PFSK-1 (cell line): ENCODE data around the gene SPIRE2.

Source experiments
- FOXP2 ChIP-seq: optimal IDR thresholded peaks from 2 replicates; pipeline ENCODE3; 2011; ENCODE audit warnings: borderline replicate concordance, control low read depth, inconsistent platforms; ENCODE audit not compliant: insufficient read depth; ENCODE audit errors: extremely low read length, extremely low read depth
- POLR2AphosphoS5 ChIP-seq: IDR thresholded peaks from 2 replicates; pipeline ENCODE4 v1.6.1; 2012; ENCODE audit warnings: low read depth, mild to moderate bottlenecking, control low read depth, low read length, moderate library complexity
- REST ChIP-seq, 2 experiments: IDR thresholded peaks; 2 replicates each; pipeline versions ENCODE4 v1.6.1 to v1.8.0; 2011 to 2012; ENCODE audit warnings: low read depth in 2 of 2, low read length in 2 of 2, control low read depth in 1 of 2, inconsistent platforms in 1 of 2, mild to moderate bottlenecking in 1 of 2, moderate library complexity in 1 of 2; ENCODE audit not compliant: insufficient read depth in 1 of 2
- SIN3A ChIP-seq: IDR thresholded peaks from 2 replicates; pipeline ENCODE4 v1.6.1; 2012; ENCODE audit warnings: mild to moderate bottlenecking, low read length, moderate library complexity, borderline replicate concordance; ENCODE audit not compliant: insufficient read depth
- TAF1 ChIP-seq: IDR thresholded peaks from 2 replicates; pipeline ENCODE4 v1.6.1; 2012; ENCODE audit warnings: low read length, control low read depth, borderline replicate concordance; ENCODE audit not compliant: insufficient read depth

SPIRE2 gene

GRCh38 chr16:89895482-89896250, 67.4 kb downstream of the SPIRE2 start:
- TF ChIP-seq SIN3A (no peak), POLR2AphosphoS5 (no peak), REST (IDR thresholded peaks at IDR 0.05; ENCODE audit: insufficient read depth in 1 of 2, low read depth in 2 of 2, low read length in 2 of 2) (no peak), TAF1 (no peak), FOXP2 (no peak)

DNA sequence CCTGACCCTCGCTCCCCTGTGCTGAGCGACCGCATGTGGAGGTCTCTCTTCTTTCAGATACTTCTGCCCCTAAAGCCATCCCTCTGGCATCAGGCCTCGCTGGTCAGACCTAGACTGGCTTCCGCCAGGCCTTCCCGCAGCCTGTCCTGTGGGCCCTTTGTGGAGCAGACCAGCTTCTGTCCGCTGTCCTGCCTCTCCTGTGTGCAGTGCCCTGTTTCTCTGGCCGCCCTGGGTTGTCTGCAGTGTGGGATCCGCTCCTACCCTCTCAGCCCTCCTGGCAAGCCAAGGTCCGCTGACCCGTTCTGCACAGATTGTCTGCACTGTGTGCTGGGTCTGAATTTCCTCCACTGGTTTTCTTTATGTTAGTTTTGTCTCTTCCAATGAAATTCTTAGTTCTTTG, 68.9 kb downstream of the SPIRE2 start:
- TF ChIP-seq TAF1 (no peak), FOXP2 (no peak), SIN3A (no peak), POLR2AphosphoS5 (no peak), REST (IDR thresholded peaks at IDR 0.05; ENCODE audit: insufficient read depth in 1 of 2, low read depth in 2 of 2, low read length in 2 of 2) (no peak)

DNA sequence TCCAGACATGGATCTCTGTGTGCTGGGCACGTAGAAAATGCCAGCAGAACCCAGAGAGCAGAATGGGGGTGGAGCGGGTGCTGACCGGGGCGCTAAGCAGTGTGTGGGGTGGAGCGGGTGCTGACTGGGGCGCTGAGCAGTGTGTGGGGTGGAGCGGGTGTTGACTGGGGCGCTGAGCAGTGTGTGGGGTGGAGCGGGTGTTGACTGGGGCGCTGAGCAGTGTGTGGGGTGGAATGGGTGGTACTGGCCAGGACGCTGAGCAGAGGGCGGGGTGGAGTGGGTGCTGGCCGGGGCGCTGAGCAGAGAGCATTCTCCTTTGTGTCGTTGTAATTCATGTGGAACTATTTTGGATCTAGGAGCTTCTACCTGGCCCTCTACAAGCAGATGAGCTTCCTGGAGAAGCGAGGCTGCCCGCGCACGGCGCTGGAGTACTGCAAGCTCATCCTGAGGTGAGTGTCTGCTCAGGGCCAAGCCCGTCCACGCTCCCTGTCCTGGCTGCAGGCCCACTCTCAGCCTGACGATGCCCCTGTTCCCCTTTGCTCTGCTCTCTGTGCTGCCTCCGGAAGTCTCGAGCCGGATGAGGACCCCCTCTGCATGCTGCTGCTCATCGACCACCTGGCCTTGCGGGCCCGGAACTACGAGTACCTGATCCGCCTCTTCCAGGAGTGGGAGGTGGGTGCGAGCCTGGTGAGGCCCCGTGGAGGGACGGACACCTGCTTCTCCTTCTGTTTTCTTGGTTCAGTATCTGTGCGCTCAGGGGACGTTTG, 70.1 kb downstream of the SPIRE2 start:
- TF ChIP-seq POLR2AphosphoS5 = no peak
- no peak for TF ChIP-seq REST (IDR thresholded peaks at IDR 0.05; ENCODE audit: insufficient read depth in 1 of 2, low read depth in 2 of 2, low read length in 2 of 2)
- TF ChIP-seq SIN3A = no peak
- TF ChIP-seq FOXP2 = no peak
- TF ChIP-seq TAF1 = no peak

- TF ChIP-seq POLR2AphosphoS5 (no peak), REST (IDR thresholded peaks at IDR 0.05; ENCODE audit: insufficient read depth in 1 of 2, low read depth in 2 of 2, low read length in 2 of 2) (no peak), FOXP2 (no peak), SIN3A (no peak)
Measured at GRCh38 chr16:89899879-89900481, 71.7 kb downstream of the SPIRE2 start.
